ENCODE measurements around the gene ENPEP. TPM values are rescaled to one million over a fixed set of nuclear protein-coding genes. Genes with fewer than 3 reads are reported as not detected.

The ENPEP gene
- total RNA-seq, 2 experiments from 2014 or later, result 0.21 TPM; not detected in 1

- intact Hi-C loops (cut with micrococcal nuclease; ENCODE audit: unreplicated experiment), result no loop called here
- H2AFZ ChIP-seq (ENCODE audit: low read length), result no peak overlapping the region
- no peaks in the 10 kb centered on the region for H3K36me3 ChIP-seq (ENCODE audit: insufficient read depth, low read length)
- POLR2A ChIA-PET, result interaction anchor here (1.3 to 3.5 kb wide), 2 partner anchors 10 to 124 kb away, joined by 3 to 23 read pairs; no protein-coding TSS in a partner anchor
- DNase-seq (ENCODE audit: low spot score), result no peak
- H3K27ac ChIP-seq (ENCODE audit: low read depth, low read length, poor library complexity, severe bottlenecking), result no peak overlapping the region
- no peaks in the 10 kb centered on the region for H3K9me2 ChIP-seq (ENCODE audit: insufficient read depth, low read length)
- CTCF ChIA-PET (ENCODE audit: unreplicated experiment), result no interaction called here
- no peaks in the 10 kb centered on the region for H3K4me1 ChIP-seq (ENCODE audit: insufficient read depth, low read length, poor library complexity, severe bottlenecking)
- no peaks in the 10 kb centered on the region for H3K79me2 ChIP-seq (ENCODE audit: insufficient read depth, low read depth, low read length)
- H4K20me1 ChIP-seq (ENCODE audit: insufficient read depth, low read length), result no peaks in the 10 kb centered on the region
- H3K4me3 ChIP-seq (ENCODE audit: low read depth, low read length, poor library complexity, severe bottlenecking), result no peak overlapping the region
- BruUV-seq (replicated peaks), result no TSS peak
- no peak for TF ChIP-seq EZH2phosphoT487 (IDR thresholded peaks at IDR 0.05; ENCODE audit: borderline replicate concordance, low read depth, low read length)
- no peak for TF ChIP-seq CTCF (conservative IDR thresholded peaks at IDR 0.05; ENCODE audit: low read length)
- H3K9me3 ChIP-seq (ENCODE audit: low read length), result no peaks in the 10 kb centered on the region
- H3K4me2 ChIP-seq (ENCODE audit: low read length), result no peak overlapping the region
Measured at GRCh38 chr4:110543577-110543976, 67.6 kb downstream of the ENPEP start.

GRCh38 chr4:110544594-110544993, 68.6 kb downstream of the ENPEP start:
- H3K9me3 ChIP-seq (ENCODE audit: low read length), result no peaks in the 10 kb centered on the region
- H3K79me2 ChIP-seq (ENCODE audit: insufficient read depth, low read depth, low read length), result no peaks in the 10 kb centered on the region
- H3K4me1 ChIP-seq (ENCODE audit: insufficient read depth, low read length, poor library complexity, severe bottlenecking), result no peaks in the 10 kb centered on the region
- BruUV-seq (replicated peaks), result no TSS peak
- H3K4me2 ChIP-seq (ENCODE audit: low read length), result no peak overlapping the region
- H3K9me2 ChIP-seq (ENCODE audit: insufficient read depth, low read length), result no peaks in the 10 kb centered on the region
- TF ChIP-seq EZH2phosphoT487 (IDR thresholded peaks at IDR 0.05; ENCODE audit: borderline replicate concordance, low read depth, low read length) (no peak), CTCF (conservative IDR thresholded peaks at IDR 0.05; ENCODE audit: low read length) (no peak)
- no peaks in the 10 kb centered on the region for H3K36me3 ChIP-seq (ENCODE audit: insufficient read depth, low read length)
- ChIA-PET CTCF (ENCODE audit: unreplicated experiment) (no interaction called here), POLR2A (interaction anchor here (0.6 to 3.5 kb wide), 4 partner anchors 11 to 123 kb away, joined by 3 to 23 read pairs (median 3); no protein-coding TSS in a partner anchor)
- no peak overlapping the region for H3K27ac ChIP-seq (ENCODE audit: low read depth, low read length, poor library complexity, severe bottlenecking)
- H2AFZ ChIP-seq (ENCODE audit: low read length), result no peak overlapping the region
- H3K4me3 ChIP-seq (ENCODE audit: low read depth, low read length, poor library complexity, severe bottlenecking), result no peak overlapping the region
- H4K20me1 ChIP-seq (ENCODE audit: insufficient read depth, low read length), result no peaks in the 10 kb centered on the region
- DNase-seq (ENCODE audit: low spot score), result no peak
- intact Hi-C loops (cut with micrococcal nuclease; ENCODE audit: unreplicated experiment), result no loop called here

GRCh38 chr4:110550260-110550659, 74.3 kb downstream of the ENPEP start:
- DNase-seq (ENCODE audit: low spot score), result no peak
- Histone ChIP-seq H3K4me2 (ENCODE audit: low read length) (no peak overlapping the region), H2AFZ (ENCODE audit: low read length) (no peak overlapping the region), H3K36me3 (ENCODE audit: insufficient read depth, low read length) (no peaks in the 10 kb centered on the region), H3K27ac (ENCODE audit: low read depth, low read length, poor library complexity, severe bottlenecking) (no peak overlapping the region), H3K79me2 (ENCODE audit: insufficient read depth, low read depth, low read length) (no peaks in the 10 kb centered on the region), H3K9me2 (ENCODE audit: insufficient read depth, low read length) (no peaks in the 10 kb centered on the region), H3K9me3 (ENCODE audit: low read length) (no peaks in the 10 kb centered on the region), H3K4me1 (ENCODE audit: insufficient read depth, low read length, poor library complexity, severe bottlenecking) (no peaks in the 10 kb centered on the region), H3K4me3 (ENCODE audit: low read depth, low read length, poor library complexity, severe bottlenecking) (no peak overlapping the region), H4K20me1 (ENCODE audit: insufficient read depth, low read length) (no peaks in the 10 kb centered on the region)
- no TSS peak for BruUV-seq (replicated peaks)
- POLR2A ChIA-PET, result no interaction called here
- CTCF ChIA-PET (ENCODE audit: unreplicated experiment), result no interaction called here
- intact Hi-C loops (cut with micrococcal nuclease; ENCODE audit: unreplicated experiment), result no loop called here
- TF ChIP-seq CTCF (conservative IDR thresholded peaks at IDR 0.05; ENCODE audit: low read length) (no peak), EZH2phosphoT487 (IDR thresholded peaks at IDR 0.05; ENCODE audit: borderline replicate concordance, low read depth, low read length) (no peak)
